ENCODE data around the gene EAPP. TPM values are rescaled to one million over a fixed set of nuclear protein-coding genes. Genes with fewer than 3 reads are reported as not detected.
"Not testable (repeated sequence)": the region's sequence is repeated elsewhere in the genome, so short reads cannot be mapped to it uniquely, and the experiment has no call there.

Gene EAPP
- total RNA-seq, 2 experiments from 2014 or later = 28.6 to 35.8 TPM

DNA sequence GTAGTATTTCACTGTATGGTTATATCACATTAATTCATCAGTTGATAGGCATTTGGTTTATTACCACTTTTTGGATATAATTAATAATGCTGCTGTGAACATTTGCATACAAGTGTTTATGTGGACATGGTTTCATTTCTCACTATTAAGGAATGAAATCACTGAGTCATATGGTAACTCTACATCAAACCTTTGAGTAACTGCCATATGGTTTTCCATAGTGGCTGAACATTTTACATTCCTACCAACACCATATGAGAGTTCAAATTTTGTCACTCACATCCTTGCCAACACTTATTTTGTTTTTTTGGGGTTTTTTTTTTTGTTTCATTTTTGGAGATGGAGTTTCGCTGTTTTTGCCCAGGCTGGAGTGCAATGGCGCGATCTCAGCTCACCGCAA, 30.2 kb upstream of the EAPP start:
- no peak overlapping the region for H3K4me2 ChIP-seq (ENCODE audit: low read length)
- no peaks in the 10 kb centered on the region for H3K9me3 ChIP-seq (ENCODE audit: low read length)
- no peak overlapping the region for H3K27ac ChIP-seq (ENCODE audit: low read depth, low read length, poor library complexity, severe bottlenecking)
- ChIA-PET CTCF (ENCODE audit: unreplicated experiment) (no interaction called here), POLR2A (interaction anchor here (0.6 kb wide), 1 partner anchor 595 kb away, joined by 3 read pairs; no protein-coding TSS in a partner anchor)
- intact Hi-C loops (cut with micrococcal nuclease; ENCODE audit: unreplicated experiment) = loop anchor here (10.0 kb wide), 1 partner anchor 195 kb away; no protein-coding TSS in a partner anchor
- H4K20me1 ChIP-seq (ENCODE audit: insufficient read depth, low read length) = no peaks in the 10 kb centered on the region
- no peaks in the 10 kb centered on the region for H3K4me1 ChIP-seq (ENCODE audit: insufficient read depth, low read length, poor library complexity, severe bottlenecking)
- TF ChIP-seq CTCF (conservative IDR thresholded peaks at IDR 0.05; ENCODE audit: low read length) = no peak
- H3K79me2 ChIP-seq (ENCODE audit: insufficient read depth, low read depth, low read length) = no peaks in the 10 kb centered on the region
- H3K4me3 ChIP-seq (ENCODE audit: low read depth, low read length, poor library complexity, severe bottlenecking) = no peak overlapping the region
- BruUV-seq (replicated peaks) = no TSS peak
- no peak for DNase-seq (ENCODE audit: low spot score)
- no peak overlapping the region for H2AFZ ChIP-seq (ENCODE audit: low read length)
- no peaks in the 10 kb centered on the region for H3K9me2 ChIP-seq (ENCODE audit: insufficient read depth, low read length)
- H3K36me3 ChIP-seq (ENCODE audit: insufficient read depth, low read length) = peaks cover 87% of the 10 kb centered on the region

DNA sequence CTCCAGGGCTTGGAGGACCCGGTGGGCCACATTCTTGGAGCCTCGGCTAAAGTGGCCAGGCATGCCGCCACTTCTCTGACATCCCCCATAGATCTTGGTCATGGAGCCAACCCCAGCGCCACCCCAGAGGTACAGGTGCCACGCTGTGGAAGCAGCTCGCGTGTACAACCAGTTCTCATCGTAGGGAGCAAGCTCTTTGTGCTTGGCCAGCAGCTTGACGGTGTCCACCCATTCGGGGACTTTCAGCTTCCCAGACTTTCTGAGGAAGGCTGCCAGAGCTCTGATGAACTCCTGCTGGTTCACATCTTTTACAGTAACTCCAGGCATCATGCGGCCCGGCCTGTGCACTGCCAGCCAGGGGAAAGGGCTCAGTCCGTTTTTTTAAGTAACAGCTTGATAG, 29.3 kb upstream of the EAPP start:
- Histone ChIP-seq H3K4me2 (ENCODE audit: low read length) (no peak overlapping the region), H2AFZ (ENCODE audit: low read length) (no peak overlapping the region), H3K9me2 (ENCODE audit: insufficient read depth, low read length) (no peaks in the 10 kb centered on the region), H3K4me3 (ENCODE audit: low read depth, low read length, poor library complexity, severe bottlenecking) (no peak overlapping the region), H3K36me3 (ENCODE audit: insufficient read depth, low read length) (peaks cover 88% of the 10 kb centered on the region), H3K79me2 (ENCODE audit: insufficient read depth, low read depth, low read length) (no peaks in the 10 kb centered on the region), H4K20me1 (ENCODE audit: insufficient read depth, low read length) (no peaks in the 10 kb centered on the region), H3K27ac (ENCODE audit: low read depth, low read length, poor library complexity, severe bottlenecking) (no peak overlapping the region), H3K9me3 (ENCODE audit: low read length) (no peaks in the 10 kb centered on the region), H3K4me1 (ENCODE audit: insufficient read depth, low read length, poor library complexity, severe bottlenecking) (no peaks in the 10 kb centered on the region)
- no peak for DNase-seq (ENCODE audit: low spot score)
- ChIA-PET POLR2A (interaction anchor here (0.7 kb wide), 1 partner anchor 22 kb away, joined by 3 read pairs; no protein-coding TSS in a partner anchor), CTCF (ENCODE audit: unreplicated experiment) (no interaction called here)
- BruUV-seq (replicated peaks) = no TSS peak
- TF ChIP-seq CTCF (conservative IDR thresholded peaks at IDR 0.05; ENCODE audit: low read length) (no peak), EZH2phosphoT487 (IDR thresholded peaks at IDR 0.05; ENCODE audit: borderline replicate concordance, low read depth, low read length) (no peak)
- intact Hi-C loops (cut with micrococcal nuclease; ENCODE audit: unreplicated experiment) = loop anchor here (10.0 kb wide), 1 partner anchor 196 kb away; no protein-coding TSS in a partner anchor

- Histone ChIP-seq H3K36me3 (ENCODE audit: insufficient read depth, low read length) (peaks cover 52% of the 10 kb centered on the region), H3K4me3 (ENCODE audit: low read depth, low read length, poor library complexity, severe bottlenecking) (no peak overlapping the region), H3K79me2 (ENCODE audit: insufficient read depth, low read depth, low read length) (no peaks in the 10 kb centered on the region), H3K9me3 (ENCODE audit: low read length) (no peaks in the 10 kb centered on the region), H3K4me2 (ENCODE audit: low read length) (no peak overlapping the region), H2AFZ (ENCODE audit: low read length) (no peak overlapping the region), H3K4me1 (ENCODE audit: insufficient read depth, low read length, poor library complexity, severe bottlenecking) (no peaks in the 10 kb centered on the region), H3K27ac (ENCODE audit: low read depth, low read length, poor library complexity, severe bottlenecking) (no peak overlapping the region), H4K20me1 (ENCODE audit: insufficient read depth, low read length) (no peaks in the 10 kb centered on the region), H3K9me2 (ENCODE audit: insufficient read depth, low read length) (no peaks in the 10 kb centered on the region)
- ChIA-PET POLR2A (no interaction called here), CTCF (ENCODE audit: unreplicated experiment) (no interaction called here)
- intact Hi-C loops (cut with micrococcal nuclease; ENCODE audit: unreplicated experiment) = loop anchor here (10.0 kb wide), 1 partner anchor 202 kb away; no protein-coding TSS in a partner anchor
- no peak for DNase-seq (ENCODE audit: low spot score)
- no TSS peak for BruUV-seq (replicated peaks)
- no peak for TF ChIP-seq CTCF (conservative IDR thresholded peaks at IDR 0.05; ENCODE audit: low read length)
- TF ChIP-seq EZH2phosphoT487 (IDR thresholded peaks at IDR 0.05; ENCODE audit: borderline replicate concordance, low read depth, low read length) = no peak
These were observed 23.3 kb upstream of the EAPP start for GRCh38 chr14:34562776-34563150.

GRCh38 chr14:34562037-34562775, 22.7 kb upstream of the EAPP start:
- intact Hi-C loops (cut with micrococcal nuclease; ENCODE audit: unreplicated experiment) = loop anchor here (10.0 kb wide), 1 partner anchor 203 kb away; no protein-coding TSS in a partner anchor
- H3K4me2 ChIP-seq (ENCODE audit: low read length); H2AFZ ChIP-seq (ENCODE audit: low read length); H3K4me3 ChIP-seq (ENCODE audit: low read depth, low read length, poor library complexity, severe bottlenecking); H3K79me2 ChIP-seq (ENCODE audit: insufficient read depth, low read depth, low read length); H3K4me1 ChIP-seq (ENCODE audit: insufficient read depth, low read length, poor library complexity, severe bottlenecking); H4K20me1 ChIP-seq (ENCODE audit: insufficient read depth, low read length); DNase-seq (ENCODE audit: low spot score); H3K9me2 ChIP-seq (ENCODE audit: insufficient read depth, low read length); H3K27ac ChIP-seq (ENCODE audit: low read depth, low read length, poor library complexity, severe bottlenecking); POLR2A ChIA-PET; H3K9me3 ChIP-seq (ENCODE audit: low read length); CTCF ChIA-PET (ENCODE audit: unreplicated experiment): not testable (repeated sequence)
- BruUV-seq (replicated peaks) = TSS peak; percentile 76
- peaks cover 46% of the 10 kb centered on the region for H3K36me3 ChIP-seq (ENCODE audit: insufficient read depth, low read length)

Data from OCI-LY7 (cell line).